Heart left ventricle (tissue), 16 donors: ENCODE data around the gene DBH. TPM values are rescaled to one million over a fixed set of nuclear protein-coding genes. Genes with fewer than 3 reads are reported as not detected.

Experiments
- ATAC-seq, 4 donors: fragments of 200-7000 bp; cut with Tn5 transposase; one replicate each; pipeline ENCODE4 v1.9.1; 2020 to 2022; ENCODE audit warnings: moderate library complexity in 4 of 4, mild to moderate bottlenecking in 3 of 4, moderate number of reproducible peaks in 1 of 4
- DNase-seq, 5 donors: peaks; one replicate each; pipeline ENCODE4 v3.0.0-alpha.2; 2020
- H3K27ac ChIP-seq, 12 donors: fragments of 200-600 bp; sonication (generic) in 4 of 12; one replicate each; pipeline versions ENCODE4 v1.5.0 to v1.8.0; 2016 to 2022; ENCODE audit warnings: mild to moderate bottlenecking in 2 of 12
- H3K27me3 ChIP-seq, 9 donors: fragments of 200-600 bp; sonication (generic) in 2 of 9; one replicate each; pipeline versions ENCODE4 v1.5.1 to v1.8.0; 2016 to 2022; ENCODE audit warnings: mild to moderate bottlenecking in 3 of 9
- H3K36me3 ChIP-seq, 9 donors: fragments of 200-600 bp; sonication (generic) in 2 of 9; one replicate each; pipeline versions ENCODE4 v1.5.0 to v1.8.0; 2018 to 2022; ENCODE audit warnings: mild to moderate bottlenecking in 2 of 9
- H3K4me1 ChIP-seq, 12 donors: fragments of 200-600 bp; sonication (generic) in 4 of 12; one replicate each; pipeline versions ENCODE4 v1.5.0 to v1.8.0; 2016 to 2022; ENCODE audit warnings: mild to moderate bottlenecking in 3 of 12
- H3K4me3 ChIP-seq, 12 donors: fragments of 200-600 bp; sonication (generic) in 4 of 12; one replicate each; pipeline versions ENCODE4 v1.5.0 to v1.8.0; 2017 to 2022; ENCODE audit warnings: mild to moderate bottlenecking in 9 of 12, moderate library complexity in 4 of 12
- H3K9me3 ChIP-seq, 12 donors: fragments of 200-600 bp; sonication (generic) in 4 of 12; one replicate each; pipeline versions ENCODE4 v1.5.0 to v1.8.0; 2016 to 2022; ENCODE audit warnings: mild to moderate bottlenecking in 1 of 12
- CTCF ChIP-seq, 12 donors: fragments of 200-600 bp; sonication (generic) in 4 of 12; IDR thresholded peaks; one replicate each; pipeline versions ENCODE4 v1.5.0 to v1.8.0; 2018 to 2022; ENCODE audit warnings: antibody characterized with exemption in 12 of 12, mild to moderate bottlenecking in 5 of 12
- POLR2A ChIP-seq, 2 donors: fragments of 450-650 bp; IDR thresholded peaks; one replicate each; pipeline ENCODE4 v1.6.1; 2017; ENCODE audit warnings: antibody characterized with exemption in 2 of 2, mild to moderate bottlenecking in 2 of 2, moderate library complexity in 2 of 2
- WGBS, 4 donors: extraction: QIAGEN DNeasy Blood & Tissue Kit in 2 of 4; methylation state at CpG; one replicate each; pipeline versions ENCODE4 v1.1.5 to v1.1.7; 2013 to 2018; 5-methylcytosine and 5-hydroxymethylcytosine counted together
- intact Hi-C, 10 donors: fragments of 100-400 bp; cut with DNase I; formaldehyde crosslinking; loops; one replicate each; pipeline versions ENCODE4 v1.11.1 to v1.14.2; 2022
- polyA plus RNA-seq, 2 donors: library from polyadenylated mRNA; stranded (reverse); fragments of 200-250 nt; gene quantifications; one replicate each; pipeline ENCODE4 v1.2.3, GENCODE V29; 2013
- total RNA-seq, 9 donors: library from RNA; depleted of rRNA in 2 of 9; stranded (reverse); fragments of >200 nt in 2 of 9; fragmentation: NEBNext Ultra II Directional in 3 of 9; extraction: Animal tissue kit (Norgen Biotek cat#: 25700) in 3 of 9; gene quantifications; one replicate each; pipeline versions ENCODE4 v1.1.0 to v1.2.4, GENCODE V29; 2016 to 2023
- donor health status: ischemic (EF 13 %, LVEDD 7.1; RV severe dilation, severe dysfunction).
- donor health status: healthy with polysubstance abuse.
- donor health status: DM: no; HTN: yes; CAD: no.
- donor health status: DM: no; HTN: no; CAD: no.
- donor health status: ischemic (EF 25% LVEDD 6.9; RV normal size, moderate dysfunction).
- donor health status: ischemic (EF 25% LVEDD 5.7; RV mildly dilated, moderate dysfunction).
- donor health status: healthy.
- donor health status: DM: yes; HTN: yes; CAD: no.
- donor health status: ischemic (EF 35%, LVEDD 5.7; RV mildly dilated, moderate dysfunction).
- donor health status: nonischemic (EF 11% LVEDD 7.7; RV severe dilation, severe dysfunction).
- donor health status: DM: yes; HTN: yes; CAD: no.
- donor health status: PGD.
- donor health status: ischemic (EF 29% LVEDD 5.4; RV normal size, mild dysfunction).
- donor health status: nonischemic (EF 23%, LVEDD 6.1; RV moderate dilation, normal function).

DBH gene
- total and polyA plus RNA-seq, 11 donors = 0.06 to 0.08 TPM; not detected in 9

DNA sequence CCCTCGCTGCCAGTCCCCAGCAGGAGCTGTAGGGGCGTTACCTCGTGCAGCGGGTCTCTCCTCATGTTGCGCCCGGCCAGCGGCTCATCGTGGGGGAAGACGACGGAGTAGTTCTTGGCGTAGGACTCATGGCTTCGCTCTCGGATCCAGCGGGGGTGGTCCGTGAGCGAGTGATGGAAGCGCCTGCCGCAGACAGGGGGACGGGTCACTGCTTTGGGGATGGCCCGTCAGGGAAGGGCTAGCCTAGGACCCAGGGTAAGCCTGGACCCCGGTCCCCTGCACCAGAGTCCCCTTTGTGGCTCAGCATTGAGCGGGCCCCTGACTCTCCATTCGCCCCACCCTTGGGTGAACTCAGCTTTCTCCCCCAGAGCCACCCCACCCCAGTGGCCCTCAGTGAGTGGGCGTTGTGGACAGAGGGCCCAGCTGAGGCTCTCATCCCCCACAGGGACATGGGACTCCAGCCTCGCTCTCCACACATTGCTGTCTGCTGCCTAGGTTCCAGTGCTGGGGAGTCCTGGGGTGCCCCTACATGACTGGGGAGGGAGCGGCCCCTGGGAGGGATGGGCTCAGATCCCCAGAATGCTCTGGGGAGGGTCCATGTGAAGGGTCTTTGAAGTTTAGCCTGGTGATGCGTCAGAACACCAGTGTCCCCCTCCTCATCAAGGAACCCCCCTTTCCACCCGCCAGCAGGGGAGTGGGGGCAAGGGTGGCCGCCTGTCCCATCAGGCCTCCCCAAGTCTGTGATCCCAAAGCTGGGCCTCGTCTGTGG lies 72.3 kb downstream of the DBH start:
- Histone ChIP-seq H3K36me3 (no peaks in the 10 kb centered on the region), H3K4me1 (peaks cover 0 to 26% (median 6%) of the 10 kb centered on the region in 12 donors), H3K9me3 (no peaks in the 10 kb centered on the region), H3K27ac (no peak overlapping the region), H3K27me3 (peaks cover 0 to 25% (median 5%) of the 10 kb centered on the region in 9 donors), H3K4me3 (no peak overlapping the region)
- no peak for ATAC-seq
- TF ChIP-seq CTCF (IDR thresholded peaks at IDR 0.05) (no peak), POLR2A (IDR thresholded peaks at IDR 0.05) (no peak)
- intact Hi-C loops = no loop called here
- peak in 4 of 5 donors; percentile 4 to 41 (median 20) for DNase-seq
- WGBS, 4 donors = 90 to 92% (median 90%) methylated on average over 26 to 30 of the region's 30 CpGs

Other genes with a start within 250 kb of the DBH start
- gene REXO4, start 218.4 kb upstream of the DBH start, total RNA-seq = 10 to 100 TPM in 8 of 9 donors, 1 to 10 TPM in 1; 9.6 to 21.5 (median 13.7) TPM
- 10 to 100 TPM; 10.7 to 30.6 TPM for gene REXO4, start 218.4 kb upstream of the DBH start, polyA plus RNA-seq
- gene ADAMTS13, start 214.0 kb upstream of the DBH start, total RNA-seq = 1 to 10 TPM; 1.0 to 3.7 (median 2.7) TPM
- 1 to 10 TPM in 1 of 2 donors, under 1 TPM in 1; 0.64 to 5.8 TPM for gene ADAMTS13, start 214.0 kb upstream of the DBH start, polyA plus RNA-seq
- gene CACFD1, start 176.4 kb upstream of the DBH start, total RNA-seq = 10 to 100 TPM in 7 of 9 donors, 1 to 10 TPM in 2; 8.0 to 15.3 (median 11.6) TPM
- gene CACFD1, start 176.4 kb upstream of the DBH start, polyA plus RNA-seq = 10 to 100 TPM; 10.9 to 21.9 TPM
- 10 to 100 TPM in 1 of 9 donors, 1 to 10 TPM in 8; 1.8 to 10.4 (median 3.2) TPM for gene SLC2A6, start 157.3 kb upstream of the DBH start, total RNA-seq
- 1 to 10 TPM; 2.7 to 4.9 TPM for gene SLC2A6, start 157.3 kb upstream of the DBH start, polyA plus RNA-seq
- not detected for gene MYMK, start 111.4 kb upstream of the DBH start, total RNA-seq
- gene MYMK, start 111.4 kb upstream of the DBH start, polyA plus RNA-seq = not detected
- gene ADAMTSL2, start 101.7 kb upstream of the DBH start, total RNA-seq = 1 to 10 TPM; 2.3 to 5.1 (median 4.2) TPM
- 1 to 10 TPM; 2.3 to 3.5 TPM for gene ADAMTSL2, start 101.7 kb upstream of the DBH start, polyA plus RNA-seq
- gene FAM163B, start 27.0 kb upstream of the DBH start, total RNA-seq = not detected
- gene FAM163B, start 27.0 kb upstream of the DBH start, polyA plus RNA-seq = under 1 TPM in 1 of 2 donors, not detected in 1; 0.08 TPM
- gene SARDH, start 102.0 kb downstream of the DBH start, total RNA-seq = 1 to 10 TPM in 2 of 9 donors, under 1 TPM in 7; 0.23 to 1.7 (median 0.70) TPM
- gene SARDH, start 102.0 kb downstream of the DBH start, polyA plus RNA-seq = under 1 TPM; 0.19 to 0.29 TPM